Testis (tissue), 3 donors: ENCODE results near the gene JAKMIP1. TPM values are rescaled to one million over a fixed set of nuclear protein-coding genes. Genes with fewer than 3 reads are reported as not detected.

ENCODE experiments used
- DNase-seq: peaks from one replicate; pipeline ENCODE4 v3.0.0-alpha.2; 2019
- H3K27ac ChIP-seq, 2 donors: fragments of 200-600 bp; sonication (generic); one replicate each; pipeline ENCODE4 v1.5.1; 2019
- H3K27me3 ChIP-seq: fragments of 200-600 bp; sonication (generic); one replicate; pipeline ENCODE4 v1.5.1; 2019
- H3K36me3 ChIP-seq: fragments of 200-600 bp; sonication (generic); one replicate; pipeline ENCODE4 v1.5.1; 2017; ENCODE audit warnings: low read depth; ENCODE audit errors: missing control alignments
- H3K4me1 ChIP-seq: fragments of 200-600 bp; sonication (generic); one replicate; pipeline ENCODE4 v1.5.1; 2019
- H3K4me3 ChIP-seq, 2 donors: fragments of 200-600 bp; sonication (generic); one replicate each; pipeline ENCODE4 v1.5.1; 2017 to 2019
- H3K9me3 ChIP-seq: fragments of 200-600 bp; sonication (generic); one replicate; pipeline ENCODE4 v1.5.1; 2017
- CTCF ChIP-seq, 3 experiments: fragments of 450-650 bp in 2 of 3; fragments of 200-600 bp in 1 of 3; sonication (generic) in 1 of 3; IDR thresholded peaks; one replicate each; pipeline ENCODE4 v1.5.1; 2016 to 2019; ENCODE audit warnings: antibody characterized with exemption in 3 of 3, mild to moderate bottlenecking in 2 of 3, moderate library complexity in 1 of 3
- POLR2A ChIP-seq: fragments of 450-650 bp; IDR thresholded peaks from one replicate; pipeline ENCODE4 v1.6.1; 2017; ENCODE audit warnings: antibody characterized with exemption, mild to moderate bottlenecking, moderate library complexity
- WGBS, 2 donors: methylation state at CpG; one replicate each; pipeline ENCODE4 v1.1.5; 2018; 5-methylcytosine and 5-hydroxymethylcytosine counted together
- intact Hi-C: fragments of 100-400 bp; cut with DNase I; formaldehyde crosslinking; loops from one replicate; pipeline ENCODE4 v1.15.1; 2023; ENCODE audit warnings: low total_unique reads
- polyA plus RNA-seq: library from polyadenylated mRNA; stranded (reverse); fragments of 350-450 nt; fragmentation: Illumina TruSeq; extraction: RNeasy Lipid Tissue Mini Kit (QIAGEN cat#74804); gene quantifications from one replicate; pipeline ENCODE4 v1.2.3, GENCODE V29; 2014; ENCODE audit warnings: low read depth, low replicate concordance; ENCODE audit not compliant: insufficient read depth
- total RNA-seq, 2 donors: library from RNA; depleted of rRNA; stranded (reverse); fragments of >200 nt; gene quantifications; one replicate each; pipeline ENCODE4 v1.2.3, GENCODE V29; 2016

The JAKMIP1 gene
- total and polyA plus RNA-seq, 3 donors from 2014 or later = 10.7 to 18.1 (median 15.2) TPM

GRCh38 chr4:6024313-6024960 lies 175.9 kb downstream of the JAKMIP1 start:
- no peak overlapping the region for H3K27ac ChIP-seq
- intact Hi-C loops = no loop called here
- H3K4me1 ChIP-seq = peaks cover 9% of the 10 kb centered on the region
- H3K4me3 ChIP-seq = no peak overlapping the region
- no peaks in the 10 kb centered on the region for H3K9me3 ChIP-seq
- 82 to 85% methylated on average over 5 to 20 of the region's 20 CpGs for WGBS, 2 donors
- TF ChIP-seq POLR2A (no peak), CTCF (IDR thresholded peaks at IDR 0.05) (no peak)
- no peak for DNase-seq
- H3K36me3 ChIP-seq = no peaks in the 10 kb centered on the region
- no peaks in the 10 kb centered on the region for H3K27me3 ChIP-seq

GRCh38 chr4:6023731-6024130 lies 176.6 kb downstream of the JAKMIP1 start:
- intact Hi-C loops = no loop called here
- WGBS, 2 donors = 89 to 92% methylated on average over 10 of the region's 10 CpGs
- Histone ChIP-seq H3K27me3 (no peaks in the 10 kb centered on the region), H3K4me3 (no peak overlapping the region), H3K27ac (no peak overlapping the region), H3K36me3 (no peaks in the 10 kb centered on the region), H3K4me1 (peaks cover 9% of the 10 kb centered on the region), H3K9me3 (no peaks in the 10 kb centered on the region)
- DNase-seq = no peak
- TF ChIP-seq POLR2A = no peak
- no peak for TF ChIP-seq CTCF (IDR thresholded peaks at IDR 0.05)

GRCh38 chr4:6022607-6023288 lies 177.6 kb downstream of the JAKMIP1 start:
- no peak for TF ChIP-seq POLR2A
- no peak for TF ChIP-seq CTCF (IDR thresholded peaks at IDR 0.05)
- no peak overlapping the region for H3K27ac ChIP-seq
- WGBS, 2 donors = 56 to 57% methylated on average over 23 to 30 of the region's 30 CpGs
- no peaks in the 10 kb centered on the region for H3K27me3 ChIP-seq
- H3K36me3 ChIP-seq = no peaks in the 10 kb centered on the region
- no peak overlapping the region for H3K4me3 ChIP-seq
- intact Hi-C loops = no loop called here
- peak; percentile 53 for DNase-seq
- no peaks in the 10 kb centered on the region for H3K9me3 ChIP-seq
- H3K4me1 ChIP-seq = peaks cover 9% of the 10 kb centered on the region

DNA sequence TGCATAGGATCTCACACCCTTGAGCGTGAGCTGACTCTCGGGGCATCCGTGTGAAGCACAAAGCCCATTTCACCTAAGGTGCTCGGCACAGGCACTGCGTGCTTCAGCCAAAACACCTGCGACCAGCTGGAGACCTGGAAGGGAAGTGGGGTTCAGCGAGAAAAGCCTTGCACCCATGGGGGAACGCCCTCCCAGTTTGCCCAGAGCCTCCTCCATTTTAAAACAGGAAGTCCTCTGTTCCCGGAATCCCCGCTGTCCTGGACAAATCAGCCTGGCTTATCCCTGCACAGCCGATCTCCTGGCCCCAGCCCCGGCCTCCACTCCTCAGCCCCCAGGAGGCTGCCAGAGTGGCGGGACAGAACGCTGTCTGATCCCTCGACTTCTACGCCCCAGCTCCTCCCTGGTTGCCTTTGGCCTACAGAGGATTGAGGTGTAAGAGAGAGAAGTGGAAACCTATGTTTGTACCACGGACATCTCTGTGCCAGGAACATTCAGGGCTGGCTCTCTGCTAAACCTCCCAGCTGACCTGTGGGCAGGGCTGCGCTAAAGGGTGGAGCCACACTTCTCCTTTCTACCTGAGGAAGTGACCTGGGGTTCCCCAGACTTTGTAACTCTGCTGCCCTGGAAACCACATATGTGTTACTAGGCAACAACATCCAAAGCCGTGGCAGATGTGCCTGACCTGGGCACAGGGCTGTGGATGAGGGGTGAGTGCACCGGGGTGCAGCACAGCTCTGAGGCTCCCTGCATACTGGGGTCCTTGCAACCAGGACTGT lies 178.3 kb downstream of the JAKMIP1 start:
- no peak for TF ChIP-seq POLR2A
- WGBS, 2 donors = 75 to 84% methylated on average over 16 to 20 of the region's 20 CpGs
- Histone ChIP-seq H3K27me3 (no peaks in the 10 kb centered on the region), H3K4me3 (no peak overlapping the region), H3K36me3 (no peaks in the 10 kb centered on the region), H3K9me3 (no peaks in the 10 kb centered on the region), H3K27ac (no peak overlapping the region), H3K4me1 (peaks cover 9% of the 10 kb centered on the region)
- DNase-seq = no peak
- intact Hi-C loops = no loop called here

DNA sequence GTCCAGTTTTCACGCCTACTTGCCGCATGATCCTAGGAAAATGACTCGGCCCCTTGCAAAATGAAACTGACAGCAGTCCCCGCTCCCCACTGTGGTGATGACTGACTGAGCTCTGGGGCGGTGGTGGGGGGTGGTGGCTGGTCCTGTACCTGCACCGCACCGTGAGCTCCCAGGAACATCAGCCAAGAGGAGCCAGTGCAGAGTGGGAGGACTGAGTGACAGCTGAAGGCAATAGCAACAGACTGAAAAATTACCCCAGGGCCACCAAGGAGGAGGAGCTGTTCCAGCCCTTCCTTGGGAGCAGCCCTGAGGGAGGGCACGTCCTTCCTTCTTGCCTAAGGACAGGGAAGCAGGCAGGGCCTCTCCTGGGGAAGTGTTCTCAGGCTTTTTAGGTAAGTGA lies 179.7 kb downstream of the JAKMIP1 start:
- no peak for DNase-seq
- no peaks in the 10 kb centered on the region for H3K27me3 ChIP-seq
- no peak overlapping the region for H3K27ac ChIP-seq
- peaks cover 9% of the 10 kb centered on the region for H3K4me1 ChIP-seq
- 88 to 90% methylated on average over 8 of the region's 8 CpGs for WGBS, 2 donors
- intact Hi-C loops = no loop called here
- TF ChIP-seq CTCF (IDR thresholded peaks at IDR 0.05) = no peak
- TF ChIP-seq POLR2A = no peak
- no peak overlapping the region for H3K4me3 ChIP-seq
- no peaks in the 10 kb centered on the region for H3K36me3 ChIP-seq
- H3K9me3 ChIP-seq = no peaks in the 10 kb centered on the region
